ENCODE data around the gene PCSK1N. TPM values are rescaled to one million over a fixed set of nuclear protein-coding genes. Genes with fewer than 3 reads are reported as not detected.
"Not testable (repeated sequence)": the region's sequence is repeated elsewhere in the genome, so short reads cannot be mapped to it uniquely, and the experiment has no call there.

PCSK1N gene
- total RNA-seq, 1 donor from 2014 or later: 0.20 TPM

DNA sequence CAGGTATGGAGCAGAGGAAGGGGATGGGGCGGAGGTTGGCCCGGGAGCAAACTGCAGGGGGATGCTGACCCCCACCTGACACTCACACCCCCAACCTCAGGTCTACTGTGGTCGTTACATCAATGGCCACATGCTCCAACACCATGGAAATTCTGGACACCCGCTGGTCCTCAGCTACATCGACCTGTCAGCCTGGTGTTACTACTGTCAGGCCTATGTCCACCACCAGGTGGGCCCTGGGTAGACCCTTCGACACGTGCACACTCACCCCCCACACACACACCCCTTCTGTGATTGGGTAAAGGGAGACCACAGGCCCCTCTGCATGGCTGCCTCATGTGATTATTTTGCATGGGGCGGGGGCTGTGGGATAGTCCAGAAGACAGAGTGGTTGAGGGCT, 11.3 kb downstream of the PCSK1N start:
- DNase-seq (ENCODE audit: low read depth in 2 of 2): no peak

DNA sequence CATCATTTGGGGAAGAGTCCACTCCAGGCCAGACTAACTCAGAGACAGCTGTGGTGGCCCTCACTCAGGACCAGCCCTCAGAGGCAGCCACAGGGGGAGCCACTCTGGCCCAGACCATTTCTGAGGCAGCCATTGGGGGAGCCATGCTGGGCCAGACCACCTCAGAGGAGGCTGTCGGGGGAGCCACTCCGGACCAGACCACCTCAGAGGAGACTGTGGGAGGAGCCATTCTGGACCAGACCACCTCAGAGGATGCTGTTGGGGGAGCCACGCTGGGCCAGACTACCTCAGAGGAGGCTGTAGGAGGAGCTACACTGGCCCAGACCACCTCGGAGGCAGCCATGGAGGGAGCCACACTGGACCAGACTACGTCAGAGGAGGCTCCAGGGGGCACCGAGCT, 12.4 kb downstream of the PCSK1N start:
- DNase-seq (ENCODE audit: low read depth in 2 of 2): no peak

DNA sequence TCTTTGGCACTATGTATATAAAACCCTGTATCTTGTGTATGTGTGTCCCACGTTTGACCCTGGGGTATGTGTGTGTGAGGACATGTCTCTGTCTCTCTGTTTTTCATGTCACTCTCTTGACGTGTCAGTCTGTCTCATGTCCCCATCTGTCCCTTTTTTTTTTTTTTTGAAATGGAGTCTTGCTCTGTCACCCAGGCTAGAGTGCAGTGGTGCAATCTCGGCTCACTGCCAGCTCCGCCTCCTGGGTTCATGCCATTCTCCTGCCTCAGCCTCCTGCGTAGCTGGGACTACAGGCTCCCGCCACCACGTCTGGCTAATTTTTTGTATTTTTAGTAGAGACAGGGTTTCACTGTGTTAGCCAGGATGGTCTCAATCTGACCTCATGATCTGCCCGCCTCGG, 16.0 kb downstream of the PCSK1N start:
- not testable (repeated sequence) for DNase-seq (ENCODE audit: low read depth in 2 of 2)

DNA sequence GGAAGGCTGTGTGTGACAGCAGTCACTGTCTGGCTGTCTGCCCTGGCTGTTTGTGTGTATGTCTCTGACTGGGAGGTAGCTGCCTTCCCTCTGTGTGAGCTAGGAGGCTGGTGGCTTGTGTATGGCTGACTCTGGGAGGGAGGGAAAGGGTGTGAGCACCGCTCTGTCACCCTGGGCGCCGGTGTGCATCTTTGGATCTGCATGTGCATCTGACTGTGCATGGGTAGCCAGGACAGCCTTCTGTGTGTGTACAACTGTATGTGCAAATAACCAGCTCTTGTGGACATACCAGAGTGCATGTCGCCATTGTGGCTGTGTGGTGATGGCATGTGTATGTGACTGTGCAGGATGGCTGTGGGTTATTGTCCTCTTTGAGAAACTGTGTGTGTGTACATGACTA, 16.5 kb downstream of the PCSK1N start:
- no peak for DNase-seq (ENCODE audit: low read depth in 2 of 2)

DNA sequence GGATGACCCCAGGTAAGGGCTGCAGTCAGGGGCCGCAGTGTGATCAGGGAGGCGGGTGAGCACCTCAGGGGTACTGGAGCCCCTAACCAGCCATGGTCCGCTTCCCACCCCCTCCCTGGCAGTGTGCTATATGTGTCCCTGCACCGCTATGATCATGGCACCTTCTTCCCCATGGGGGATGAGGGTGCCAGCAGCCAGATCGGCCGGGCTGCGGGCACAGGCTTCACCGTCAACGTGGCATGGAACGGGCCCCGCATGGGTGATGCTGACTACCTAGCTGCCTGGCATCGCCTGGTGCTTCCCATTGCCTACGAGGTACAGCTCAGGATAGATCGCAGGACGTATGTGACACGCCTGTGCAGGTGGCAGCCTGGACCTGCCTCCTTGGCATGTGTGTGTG, 17.3 kb downstream of the PCSK1N start:
- no peak for DNase-seq (ENCODE audit: low read depth in 2 of 2)

DNA sequence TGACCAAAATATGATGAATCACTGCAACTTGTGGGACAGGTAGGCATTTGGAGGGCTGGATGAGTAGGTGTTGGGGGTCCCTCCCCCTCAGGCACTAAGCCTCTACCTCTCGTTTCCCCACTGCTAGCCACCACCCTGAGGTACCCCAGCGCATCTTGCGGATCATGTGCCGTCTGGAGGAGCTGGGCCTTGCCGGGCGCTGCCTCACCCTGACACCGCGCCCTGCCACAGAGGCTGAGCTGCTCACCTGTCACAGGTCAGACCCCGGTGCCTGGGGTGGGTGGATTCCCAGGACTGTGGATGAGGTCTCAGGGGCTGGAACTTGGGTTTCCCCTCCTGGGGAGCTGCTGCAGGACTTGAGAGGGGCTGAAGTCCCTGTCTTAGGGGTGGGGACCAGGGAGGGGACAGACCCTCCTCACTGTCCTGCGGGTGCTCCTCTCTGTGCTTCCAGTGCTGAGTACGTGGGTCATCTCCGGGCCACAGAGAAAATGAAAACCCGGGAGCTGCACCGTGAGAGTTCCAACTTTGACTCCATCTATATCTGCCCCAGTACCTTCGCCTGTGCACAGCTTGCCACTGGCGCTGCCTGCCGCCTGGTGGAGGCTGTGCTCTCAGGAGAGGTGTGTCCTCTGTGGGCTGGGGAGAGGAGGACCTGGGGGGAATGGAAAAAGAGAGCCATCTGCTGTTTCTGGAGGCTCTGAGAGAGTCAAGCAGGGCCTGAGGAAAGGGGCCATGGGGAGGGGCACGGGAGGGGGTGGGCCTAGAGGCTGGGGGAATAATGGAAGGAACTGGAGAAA, 19.2 kb downstream of the PCSK1N start:
- DNase-seq (ENCODE audit: low read depth in 2 of 2): no peak

DNA sequence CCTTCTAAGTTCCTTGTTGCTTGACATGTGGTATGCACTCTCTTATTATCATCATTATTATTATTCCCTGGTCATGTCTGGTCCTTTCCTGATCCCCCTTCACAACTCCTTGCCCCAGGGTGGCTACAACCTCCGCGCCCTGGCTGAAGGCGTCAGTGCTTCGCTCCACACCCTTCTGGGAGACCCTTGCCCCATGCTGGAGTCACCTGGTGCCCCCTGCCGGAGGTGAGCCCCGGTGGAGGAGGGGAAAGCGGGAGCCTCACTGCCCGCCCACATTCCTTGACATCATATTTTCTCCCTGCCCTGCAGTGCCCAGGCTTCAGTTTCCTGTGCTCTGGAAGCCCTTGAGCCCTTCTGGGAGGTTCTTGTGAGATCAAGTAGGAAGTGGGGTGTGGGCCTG, 20.1 kb downstream of the PCSK1N start:
- DNase-seq (ENCODE audit: low read depth in 2 of 2): no peak

DNA sequence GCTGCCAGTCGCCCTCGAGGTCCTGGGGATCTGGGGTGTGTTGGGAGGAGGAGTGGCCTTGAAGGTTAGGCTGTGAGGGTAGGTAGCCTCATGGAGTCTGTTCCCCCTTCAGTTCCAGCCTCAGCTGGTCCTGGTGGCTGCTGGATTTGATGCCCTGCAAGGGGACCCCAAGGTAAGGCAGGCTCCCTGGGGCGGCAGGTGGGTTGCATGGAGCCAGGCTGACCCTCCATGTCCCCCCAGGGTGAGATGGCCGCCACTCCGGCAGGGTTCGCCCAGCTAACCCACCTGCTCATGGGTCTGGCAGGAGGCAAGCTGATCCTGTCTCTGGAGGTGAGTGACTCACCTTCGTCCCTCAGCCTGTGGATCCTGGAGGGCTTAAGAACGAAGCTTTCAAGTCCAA, 20.7 kb downstream of the PCSK1N start:
- DNase-seq (ENCODE audit: low read depth in 2 of 2): no peak

DNA sequence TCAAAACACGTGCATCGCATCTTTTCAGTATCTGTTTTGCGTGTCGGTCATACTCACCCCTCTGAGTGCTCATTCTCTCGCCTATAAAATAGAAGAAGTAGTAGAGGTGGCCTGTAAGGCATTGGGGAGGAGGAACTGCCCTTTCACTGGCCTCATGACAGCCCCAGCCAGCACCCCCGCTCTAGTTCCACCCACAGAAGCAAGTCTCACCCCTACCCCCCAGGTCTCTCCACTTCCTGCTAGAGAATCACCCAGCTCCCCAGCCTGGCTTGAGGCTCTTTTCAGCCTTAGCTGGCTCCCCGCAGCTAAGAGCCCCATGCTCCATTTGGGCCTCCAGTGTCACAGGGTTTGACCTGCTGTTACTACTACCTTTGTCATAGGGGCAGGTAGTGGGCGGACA, 21.8 kb downstream of the PCSK1N start:
- DNase-seq (ENCODE audit: low read depth in 2 of 2): no peak

DNA sequence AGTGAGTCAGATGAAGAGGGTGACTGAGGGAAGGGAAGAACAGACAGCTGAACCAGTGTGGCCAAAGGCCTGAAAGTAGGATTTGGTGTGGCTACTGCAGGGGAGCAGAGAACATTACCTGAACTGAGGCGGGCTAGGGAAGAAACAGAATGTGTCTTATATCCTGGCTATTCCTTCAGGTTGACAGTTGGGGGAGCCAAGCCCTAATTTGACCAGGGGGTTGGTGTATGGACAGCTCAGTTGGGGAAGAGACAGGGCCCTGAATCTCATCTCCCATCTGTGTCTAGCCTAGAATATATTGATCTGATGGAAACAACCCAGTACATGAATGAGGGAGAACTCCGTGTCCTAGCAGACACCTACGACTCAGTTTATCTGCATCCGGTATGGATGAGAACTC, 29.3 kb downstream of the PCSK1N start:
- DNase-seq (ENCODE audit: low read depth in 2 of 2): no peak

DNA sequence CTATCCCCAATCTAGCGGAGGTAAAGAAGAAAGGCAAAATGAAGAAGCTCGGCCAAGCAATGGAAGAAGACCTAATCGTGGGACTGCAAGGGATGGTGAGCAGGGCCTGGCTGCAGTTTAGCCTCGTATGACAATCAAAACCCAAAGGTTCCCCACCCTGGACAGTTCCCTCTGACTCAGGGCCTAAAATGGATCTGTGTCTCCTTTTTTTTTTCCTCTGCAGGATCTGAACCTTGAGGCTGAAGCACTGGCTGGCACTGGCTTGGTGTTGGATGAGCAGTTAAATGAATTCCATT, 32.6 kb downstream of the PCSK1N start:
- peak in 1 of 2 donors; percentile 3 for DNase-seq (ENCODE audit: low read depth in 2 of 2)

DNA sequence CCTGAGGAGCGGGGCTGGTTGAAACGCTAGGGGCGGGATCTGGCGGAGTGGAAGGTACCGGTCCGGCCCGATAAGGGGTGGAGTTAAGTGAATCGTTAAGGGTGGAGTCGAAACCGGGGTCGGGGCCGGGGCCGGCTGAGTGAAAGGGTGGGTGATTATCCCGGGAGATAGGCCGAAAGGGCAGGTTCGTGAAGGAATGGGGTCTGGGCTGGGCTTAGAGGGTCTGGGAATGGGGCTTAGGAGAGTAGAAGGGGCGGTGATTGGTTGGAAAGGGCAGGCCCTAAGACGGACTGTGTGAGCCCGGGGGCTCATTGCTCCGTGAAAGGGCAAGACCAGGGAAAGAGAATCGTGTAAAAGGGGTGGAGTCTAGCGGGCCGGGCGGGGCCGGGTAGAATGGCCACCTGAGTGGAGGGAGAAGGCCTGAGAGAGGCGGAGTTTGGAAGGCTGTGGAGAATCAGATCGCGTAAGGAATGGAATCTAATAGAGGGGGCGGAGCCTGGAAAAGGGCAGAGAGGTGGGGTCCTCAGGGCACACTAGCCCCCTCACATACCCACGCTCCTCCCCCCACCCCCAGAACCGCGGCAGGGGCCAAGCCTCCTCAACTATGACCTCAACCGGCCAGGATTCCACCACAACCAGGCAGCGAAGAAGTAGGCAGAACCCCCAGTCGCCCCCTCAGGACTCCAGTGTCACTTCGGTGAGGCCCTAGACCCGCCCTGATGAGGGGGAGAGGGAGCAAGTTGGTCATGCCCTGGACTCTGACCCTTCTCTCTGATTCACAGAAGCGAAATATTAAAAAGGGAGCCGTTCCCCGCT, 33.1 kb downstream of the PCSK1N start:
- peak; percentile 78 to 79 for DNase-seq (ENCODE audit: low read depth in 2 of 2)

DNA sequence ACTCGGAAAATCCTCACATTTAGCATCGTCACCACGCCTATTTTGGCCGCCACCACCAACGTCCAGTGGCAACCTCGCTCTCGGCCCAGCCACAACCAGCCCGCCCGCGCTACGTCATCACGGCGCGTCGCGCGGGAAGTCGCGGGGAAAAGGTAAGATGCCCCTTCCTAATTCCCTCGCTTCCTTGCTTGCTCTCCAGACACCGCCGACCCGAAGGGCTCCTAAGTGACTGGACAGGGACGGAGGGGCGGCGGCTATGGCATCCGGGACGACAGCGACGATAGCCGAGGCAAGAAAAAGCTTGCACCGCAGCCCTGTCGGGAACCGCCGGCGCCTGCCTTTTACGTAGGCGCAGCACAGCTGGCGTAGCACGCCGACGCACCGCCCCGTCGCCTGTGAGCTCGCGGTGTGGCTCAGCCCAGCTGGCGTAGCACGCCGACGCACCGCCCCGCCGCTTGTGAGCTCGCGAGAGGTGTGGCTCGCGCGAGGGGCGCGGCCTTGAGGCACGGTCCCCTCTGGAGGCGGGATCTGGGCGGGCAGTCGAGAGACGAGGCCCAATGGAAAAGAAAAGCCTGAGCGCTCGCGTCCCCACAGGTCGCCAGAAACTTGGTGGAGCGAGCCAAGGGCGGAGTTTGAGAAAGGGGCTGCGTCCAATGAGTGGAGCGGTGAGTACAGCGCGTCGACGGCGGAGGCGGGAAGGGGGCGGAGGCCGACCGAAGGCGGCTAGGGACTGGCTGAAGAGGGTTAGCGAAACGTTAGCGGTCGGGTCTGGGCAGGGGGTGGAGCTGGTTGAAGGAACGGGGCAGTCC, 33.9 kb downstream of the PCSK1N start, which contains the start of gene HDAC6:
Gene HDAC6 (plus strand): TSS at position 788 of the 809 bp plus-strand sequence. CDS start 626 bp downstream, outside the sequence.
- DNase-seq (ENCODE audit: low read depth in 2 of 2): peak; percentile 98 to 99

DNA sequence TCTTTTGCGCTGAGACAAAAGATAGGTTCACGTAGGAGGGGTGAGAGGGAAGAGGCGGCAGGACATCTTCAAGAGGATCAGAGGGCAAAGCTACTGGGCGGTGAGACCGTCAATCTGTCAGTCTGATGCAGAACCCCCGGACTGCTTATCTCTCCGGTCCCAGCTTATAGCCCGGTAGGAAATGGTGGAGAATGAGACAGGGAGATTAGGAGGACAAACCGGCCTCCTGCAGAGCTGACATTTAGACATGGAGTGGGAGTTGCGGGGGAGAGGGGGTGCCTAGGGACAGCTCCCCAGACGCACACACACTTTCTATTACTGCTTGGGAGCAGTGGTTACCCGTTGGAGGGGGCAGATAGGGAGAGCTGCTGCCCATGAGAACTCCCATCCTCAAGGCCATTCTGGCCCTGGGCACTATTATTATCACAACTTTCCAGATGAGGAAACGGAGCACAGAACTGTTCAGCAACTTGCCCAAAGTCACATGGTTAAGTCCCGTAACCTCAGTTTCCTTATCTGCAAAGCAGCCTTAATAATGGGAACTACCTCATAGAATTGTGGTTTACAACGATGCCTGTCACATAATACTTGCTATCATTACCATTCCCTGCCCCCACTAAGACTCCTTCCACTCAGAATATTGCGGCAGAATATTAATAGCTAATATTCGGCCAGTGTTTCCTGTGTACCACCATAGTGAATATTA, 34.7 kb downstream of the PCSK1N start:
- no peak for DNase-seq (ENCODE audit: low read depth in 2 of 2)

DNA sequence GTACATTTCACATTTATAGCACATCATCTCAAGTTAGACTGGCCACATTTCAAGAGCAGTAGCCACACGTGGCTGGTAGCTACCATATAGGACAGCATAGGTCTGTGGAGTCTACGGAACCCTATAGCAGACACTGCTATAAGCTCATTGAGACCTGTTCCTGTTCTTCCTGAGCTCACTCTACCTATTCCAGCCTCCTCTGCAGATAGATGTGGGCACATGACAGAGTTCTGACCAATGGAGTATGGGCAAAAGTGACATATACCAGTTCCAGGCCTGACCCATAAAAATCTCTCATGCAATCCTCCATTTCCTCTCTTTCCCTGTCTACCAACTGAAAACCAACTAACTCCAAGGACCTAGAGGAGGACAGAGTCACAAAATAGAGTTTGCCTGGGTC, 37.1 kb downstream of the PCSK1N start:
- DNase-seq (ENCODE audit: low read depth in 2 of 2): no peak

DNA sequence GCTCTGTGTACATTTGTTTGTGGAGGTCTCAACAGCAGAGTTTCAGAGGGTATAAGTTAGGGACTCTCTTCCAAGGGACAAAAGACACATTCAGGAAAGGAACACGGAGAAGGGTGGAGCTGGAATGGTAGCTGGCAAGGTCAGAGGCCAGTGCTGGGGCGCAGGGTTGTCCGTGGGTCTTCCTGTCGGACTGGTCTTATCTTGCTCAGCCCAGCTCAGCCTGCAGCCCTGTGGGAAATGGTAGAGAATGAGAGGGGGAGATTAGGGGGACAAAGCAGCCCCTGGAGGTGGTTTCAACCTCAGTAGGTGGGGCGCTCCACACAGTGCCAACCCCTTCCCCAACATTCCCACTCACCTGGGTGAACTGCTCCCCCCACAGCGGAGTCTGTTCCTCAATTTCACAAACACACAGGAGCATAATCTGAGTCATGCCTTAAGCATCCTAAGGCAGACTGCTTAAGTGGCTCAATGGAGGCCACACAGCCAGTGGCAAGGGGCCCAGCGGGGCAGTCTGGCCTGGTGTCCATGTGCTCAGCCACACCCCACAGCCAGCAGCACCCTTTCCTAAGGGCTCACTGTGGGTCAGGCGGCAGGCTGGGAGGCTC, 40.4 kb downstream of the PCSK1N start:
- DNase-seq (ENCODE audit: low read depth in 2 of 2): no peak

DNA sequence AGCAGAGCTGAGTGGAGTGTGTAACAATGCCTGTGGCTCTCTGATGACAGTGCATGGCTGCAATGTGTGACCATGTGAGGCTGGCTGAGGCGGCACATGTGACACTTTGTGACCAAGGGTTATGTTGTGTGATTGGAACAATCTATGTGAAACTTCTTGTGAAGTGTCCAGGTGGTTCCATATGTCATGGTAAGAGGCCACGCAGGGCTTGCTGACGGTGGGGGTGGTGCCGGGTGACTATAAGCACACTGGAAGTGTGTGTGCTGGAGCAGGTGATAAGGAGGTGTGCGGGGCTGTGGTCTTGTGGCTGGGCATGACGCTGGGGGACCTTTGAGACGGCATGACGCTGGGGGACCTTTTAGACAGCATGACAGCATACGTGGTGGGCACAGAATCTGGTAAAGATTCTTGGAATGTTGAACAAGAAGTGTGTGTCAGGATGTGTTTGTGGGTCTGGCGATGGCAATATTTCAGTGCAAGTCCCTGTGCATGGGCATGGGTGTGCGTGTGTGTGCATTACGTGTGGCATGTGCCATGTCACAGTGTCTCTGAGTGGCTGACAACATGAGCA, 41.0 kb downstream of the PCSK1N start:
- DNase-seq (ENCODE audit: low read depth in 2 of 2): no peak

DNA sequence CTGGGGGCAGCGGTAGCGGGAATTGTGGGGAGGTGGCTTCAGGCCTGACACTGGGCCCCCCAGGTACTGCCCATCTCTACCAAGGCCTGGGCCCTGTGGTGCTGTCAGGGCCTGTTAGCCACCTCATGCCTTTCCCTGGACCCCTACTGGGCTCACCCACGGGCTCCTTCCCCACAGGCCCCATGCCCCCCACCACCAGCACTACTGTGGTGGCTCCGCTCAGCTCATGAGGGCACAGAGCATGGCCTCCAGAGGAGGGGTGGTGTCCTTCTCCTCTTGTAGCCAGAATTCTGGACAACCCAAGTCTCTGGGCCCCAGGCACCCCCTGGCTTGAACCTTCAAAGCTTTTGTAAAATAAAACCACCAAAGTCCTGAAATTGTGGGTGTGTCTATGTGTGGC, 41.5 kb downstream of the PCSK1N start:
- no peak for DNase-seq (ENCODE audit: low read depth in 2 of 2)

DNA sequence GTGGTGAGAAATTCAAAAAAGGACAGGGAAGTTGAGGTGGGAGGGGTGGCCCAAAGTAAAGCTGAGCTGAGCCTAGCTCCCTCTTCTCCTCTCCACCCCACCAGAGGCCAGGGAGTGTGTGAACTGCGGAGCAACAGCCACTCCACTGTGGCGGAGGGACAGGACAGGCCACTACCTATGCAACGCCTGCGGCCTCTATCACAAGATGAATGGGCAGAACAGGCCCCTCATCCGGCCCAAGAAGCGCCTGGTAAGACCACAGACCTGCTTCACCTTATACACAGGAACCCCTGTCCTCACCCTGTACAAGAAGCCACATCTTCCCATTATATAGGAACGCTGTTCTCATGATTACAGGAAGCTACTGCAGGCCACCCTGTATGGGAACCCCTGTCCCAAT, 43.2 kb downstream of the PCSK1N start:
- DNase-seq (ENCODE audit: low read depth in 2 of 2): no peak

DNA sequence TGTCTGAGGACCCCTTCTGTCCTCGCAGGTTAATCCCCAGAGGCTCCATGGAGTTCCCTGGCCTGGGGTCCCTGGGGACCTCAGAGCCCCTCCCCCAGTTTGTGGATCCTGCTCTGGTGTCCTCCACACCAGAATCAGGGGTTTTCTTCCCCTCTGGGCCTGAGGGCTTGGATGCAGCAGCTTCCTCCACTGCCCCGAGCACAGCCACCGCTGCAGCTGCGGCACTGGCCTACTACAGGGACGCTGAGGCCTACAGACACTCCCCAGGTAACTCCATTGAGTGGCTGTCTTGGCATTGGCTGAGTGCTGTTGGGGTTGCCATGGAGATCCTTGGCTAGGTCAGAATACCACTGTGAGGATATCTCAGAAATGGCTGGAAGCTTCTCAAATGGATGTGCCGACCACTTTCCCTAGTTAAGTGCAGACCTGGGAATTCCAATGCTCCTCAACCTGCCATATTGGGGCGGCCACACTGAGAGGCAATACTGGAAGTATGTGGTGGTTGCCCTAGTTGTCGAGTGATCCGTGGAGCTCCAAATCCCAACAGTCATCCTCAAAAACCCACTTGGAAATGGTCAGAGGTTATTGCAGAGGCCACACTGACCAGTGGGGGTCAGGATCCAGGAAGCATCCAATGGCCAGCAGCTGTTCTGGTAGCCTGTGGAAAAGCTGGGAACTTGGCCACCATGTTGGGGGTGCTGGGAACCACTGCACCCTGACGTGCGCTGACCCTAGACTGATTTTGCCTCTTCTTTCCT, 44.2 kb downstream of the PCSK1N start:
- DNase-seq (ENCODE audit: low read depth in 2 of 2): no peak

Data from lung microvascular endothelial cell (primary cell).